Liver (tissue), 3 donors: ENCODE results near the gene UBA6.

Experiments
- CTCF ChIP-seq: fragments of 150-350 bp; IDR thresholded peaks from 2 replicates; pipeline ENCODE4 v1.5.1; 2017; ENCODE audit warnings: improper control_type of control experiment, low read depth, low read length; ENCODE audit not compliant: missing input control
- EGR1 ChIP-seq, 2 donors: IDR thresholded peaks; 2 replicates each; pipeline ENCODE4 v1.6.1; 2016 to 2018; ENCODE audit warnings: antibody characterized with exemption in 2 of 2, low read depth in 2 of 2
- FOXA1 ChIP-seq: IDR thresholded peaks from 2 replicates; pipeline ENCODE4 v1.6.1; 2016; ENCODE audit warnings: antibody characterized with exemption
- GABPA ChIP-seq, 2 donors: IDR thresholded peaks in 1 of 2; conservative IDR thresholded peaks in 1 of 2; 2 replicates each; pipeline ENCODE4 v1.6.1; 2016; ENCODE audit warnings: antibody characterized with exemption in 2 of 2, mild to moderate bottlenecking in 1 of 2, moderate library complexity in 1 of 2
- HNF4A ChIP-seq, 2 donors: conservative IDR thresholded peaks; 2 replicates each; pipeline ENCODE4 v1.6.1; 2016; ENCODE audit warnings: antibody characterized with exemption in 2 of 2, mild to moderate bottlenecking in 2 of 2
- JUND ChIP-seq, 2 donors: IDR thresholded peaks; 2 replicates each; pipeline ENCODE4 v1.6.1; 2016; ENCODE audit warnings: antibody characterized with exemption in 2 of 2
- RAD21 ChIP-seq, 2 donors: IDR thresholded peaks; 2 replicates each; pipeline ENCODE4 v1.6.1; 2016; ENCODE audit warnings: antibody characterized with exemption in 2 of 2, mild to moderate bottlenecking in 2 of 2
- REST ChIP-seq: IDR thresholded peaks from 2 replicates; pipeline ENCODE4 v1.6.1; 2016; ENCODE audit warnings: antibody characterized with exemption, mild to moderate bottlenecking
- RXRA ChIP-seq, 2 donors: IDR thresholded peaks; 2 replicates each; pipeline ENCODE4 v1.6.1; 2017 to 2018; ENCODE audit warnings: antibody characterized with exemption in 2 of 2, mild to moderate bottlenecking in 1 of 2
- SP1 ChIP-seq: IDR thresholded peaks from 2 replicates; pipeline ENCODE4 v1.6.1; 2018; ENCODE audit warnings: antibody characterized with exemption, mild to moderate bottlenecking
- TAF1 ChIP-seq: conservative IDR thresholded peaks from 2 replicates; pipeline ENCODE4 v1.6.1; 2016; ENCODE audit warnings: antibody characterized with exemption, mild to moderate bottlenecking
- YY1 ChIP-seq: IDR thresholded peaks from 2 replicates; pipeline ENCODE4 v1.6.1; 2016; ENCODE audit warnings: antibody characterized with exemption, mild to moderate bottlenecking
- TF ChIP-seq, protein P1 (sequence below): IDR thresholded peaks from 2 replicates; pipeline ENCODE4 v1.6.1; 2016; ENCODE audit warnings: antibody characterized with exemption
- donor health status: healthy.
- donor health status: healthy.

DNA sequence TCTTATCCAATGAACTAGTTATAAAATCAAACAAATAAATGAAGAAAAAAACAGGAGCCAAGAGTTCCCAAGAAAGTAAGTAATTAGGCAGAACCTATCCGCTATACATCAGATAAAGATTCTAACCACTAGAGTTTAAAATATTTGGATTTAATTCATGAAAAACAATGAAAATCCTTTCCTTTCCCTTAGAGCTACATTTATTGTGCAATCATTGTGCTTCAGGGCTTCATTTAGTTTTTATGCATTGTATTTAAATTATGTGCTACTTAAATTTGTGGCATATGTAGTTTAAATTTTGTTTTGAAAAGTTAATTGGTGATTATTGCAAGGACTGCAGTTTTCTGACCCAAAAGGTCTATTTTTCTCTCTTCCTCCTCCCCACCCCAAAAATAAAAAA lies 35.3 kb upstream of the UBA6 start:
- TF ChIP-seq CTCF (no peak), GABPA (IDR thresholded peaks at IDR 0.05 in 1 of 2, conservative IDR thresholded peaks at IDR 0.05 in 1 of 2) (no peak), YY1 (no peak), JUND (IDR thresholded peaks at IDR 0.05) (no peak), SP1 (no peak), RAD21 (IDR thresholded peaks at IDR 0.05) (no peak), HNF4A (conservative IDR thresholded peaks at IDR 0.05) (no peak), TAF1 (no peak), REST (no peak), EGR1 (IDR thresholded peaks at IDR 0.05; ENCODE audit: low read depth in 2 of 2) (no peak), RXRA (IDR thresholded peaks at IDR 0.05) (no peak), FOXA1 (no peak)
- TF ChIP-seq, protein P1, sequence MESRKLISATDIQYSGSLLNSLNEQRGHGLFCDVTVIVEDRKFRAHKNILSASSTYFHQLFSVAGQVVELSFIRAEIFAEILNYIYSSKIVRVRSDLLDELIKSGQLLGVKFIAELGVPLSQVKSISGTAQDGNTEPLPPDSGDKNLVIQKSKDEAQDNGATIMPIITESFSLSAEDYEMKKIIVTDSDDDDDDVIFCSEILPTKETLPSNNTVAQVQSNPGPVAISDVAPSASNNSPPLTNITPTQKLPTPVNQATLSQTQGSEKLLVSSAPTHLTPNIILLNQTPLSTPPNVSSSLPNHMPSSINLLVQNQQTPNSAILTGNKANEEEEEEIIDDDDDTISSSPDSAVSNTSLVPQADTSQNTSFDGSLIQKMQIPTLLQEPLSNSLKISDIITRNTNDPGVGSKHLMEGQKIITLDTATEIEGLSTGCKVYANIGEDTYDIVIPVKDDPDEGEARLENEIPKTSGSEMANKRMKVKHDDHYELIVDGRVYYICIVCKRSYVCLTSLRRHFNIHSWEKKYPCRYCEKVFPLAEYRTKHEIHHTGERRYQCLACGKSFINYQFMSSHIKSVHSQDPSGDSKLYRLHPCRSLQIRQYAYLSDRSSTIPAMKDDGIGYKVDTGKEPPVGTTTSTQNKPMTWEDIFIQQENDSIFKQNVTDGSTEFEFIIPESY = no peak
